NCI-H2196 treated with DMSO at 0.1 percent for 48 hours (cell line): ENCODE measurements around the gene HERC4.
"Not testable (repeated sequence)": the region's sequence is repeated elsewhere in the genome, so short reads cannot be mapped to it uniquely, and the experiment has no call there.

ENCODE experiments used
- DNase-seq: peaks from one replicate; lab custom pipeline; 2025; ENCODE audit not compliant: unreplicated experiment; lab: John Stamatoyannopoulos, UW

HERC4 gene

GRCh38 chr10:68047554-68048327, 27.3 kb downstream of the HERC4 start:
- no peak for DNase-seq

GRCh38 chr10:68047122-68047521, 28.0 kb downstream of the HERC4 start:
- no peak for DNase-seq

GRCh38 chr10:68046642-68047041, 28.4 kb downstream of the HERC4 start:
- no peak for DNase-seq

- DNase-seq: no peak
Observed at GRCh38 chr10:68043030-68043429, 32.1 kb downstream of the HERC4 start.

- DNase-seq: no peak
Observed at GRCh38 chr10:68032113-68032512, 43.0 kb downstream of the HERC4 start.

- DNase-seq: no peak
Observed at GRCh38 chr10:68027429-68027828, 47.7 kb downstream of the HERC4 start.

GRCh38 chr10:68023292-68023691, 51.8 kb downstream of the HERC4 start:
- DNase-seq: no peak

- not testable (repeated sequence) for DNase-seq
Observed at GRCh38 chr10:68022324-68022723, 52.8 kb downstream of the HERC4 start.

- DNase-seq: not testable (repeated sequence)
Observed at GRCh38 chr10:68016519-68016918, 58.6 kb downstream of the HERC4 start.

- no peak for DNase-seq
Observed at GRCh38 chr10:68010426-68010940, 64.6 kb downstream of the HERC4 start.

GRCh38 chr10:68007356-68007755, 67.7 kb downstream of the HERC4 start:
- no peak for DNase-seq

- no peak for DNase-seq
Observed at GRCh38 chr10:68001539-68001938, 73.5 kb downstream of the HERC4 start.

- no peak for DNase-seq
Observed at GRCh38 chr10:68001000-68001399, 74.1 kb downstream of the HERC4 start.

GRCh38 chr10:67990093-67990492, 85.0 kb downstream of the HERC4 start:
- no peak for DNase-seq

- DNase-seq: no peak
Observed at GRCh38 chr10:67988606-67989005, 86.5 kb downstream of the HERC4 start.

GRCh38 chr10:67982603-67983002, 92.5 kb downstream of the HERC4 start:
- not testable (repeated sequence) for DNase-seq

- DNase-seq: no peak
Observed at GRCh38 chr10:67978749-67979148, 96.3 kb downstream of the HERC4 start.

GRCh38 chr10:67977251-67977650, 97.8 kb downstream of the HERC4 start:
- no peak for DNase-seq

- no peak for DNase-seq
Observed at GRCh38 chr10:67976292-67977245, 98.5 kb downstream of the HERC4 start.

- no peak for DNase-seq
Observed at GRCh38 chr10:67975871-67976270, 99.2 kb downstream of the HERC4 start.

- DNase-seq: no peak
Observed at GRCh38 chr10:67971311-67971710, 103.8 kb downstream of the HERC4 start.

GRCh38 chr10:67969875-67970274, 105.2 kb downstream of the HERC4 start:
- no peak for DNase-seq
